ENCODE data around the gene ZNF410.

DNA sequence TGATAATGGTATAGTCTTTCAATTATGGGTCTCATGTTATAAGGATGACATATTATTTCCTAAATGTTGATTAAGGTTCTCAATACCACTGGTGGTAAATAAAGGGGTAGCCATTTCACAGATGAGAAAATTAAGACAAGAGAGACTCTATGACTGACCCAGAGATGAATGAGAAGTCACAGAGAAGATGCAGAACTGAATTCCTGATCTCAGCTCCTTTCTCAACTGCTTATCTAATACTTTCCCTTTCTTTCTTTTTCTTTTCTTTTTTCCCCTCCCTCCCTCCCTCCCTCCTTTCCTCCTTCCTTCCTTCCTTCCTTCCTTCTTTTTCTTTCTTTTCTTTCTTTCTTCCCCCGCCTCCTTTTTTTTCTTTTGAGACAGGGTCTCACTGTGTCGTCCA is 43.4 kb upstream of the ZNF410 start:
- TF ChIP-seq FOXM1 (IDR thresholded peaks at IDR 0.05; ENCODE audit: borderline replicate concordance) (no peak), L3MBTL2 (conservative IDR thresholded peaks at IDR 0.05) (no peak)
